Neural progenitor cell (in vitro differentiated cells): ENCODE measurements around the gene BTK. TPM values are rescaled to one million over a fixed set of nuclear protein-coding genes. Genes with fewer than 3 reads are reported as not detected.

ENCODE experiments used
- DNase-seq: peaks from one replicate; pipeline ENCODE4 v3.0.0-alpha.2; 2016; ENCODE audit warnings: low spot score
- H2AFZ ChIP-seq: fragments of 200-600 bp; sonication (generic); replicated peaks from 2 replicates; pipeline ENCODE4 v1.6.1; 2016; ENCODE audit warnings: antibody characterized with exemption
- H3F3A ChIP-seq: fragments of 200-600 bp; sonication (generic); 2 replicates; pipeline ENCODE4 v1.6.1; 2016; ENCODE audit warnings: antibody characterized with exemption, low read depth
- H3K27ac ChIP-seq: fragments of 200-600 bp; sonication (generic); 2 replicates; pipeline ENCODE4 v1.5.1; 2016; ENCODE audit warnings: mild to moderate bottlenecking
- H3K27me3 ChIP-seq: fragments of 200-600 bp; sonication (generic); 2 replicates; pipeline ENCODE4 v1.6.1; 2016; ENCODE audit warnings: mild to moderate bottlenecking, moderate library complexity
- H3K36me3 ChIP-seq: fragments of 200-600 bp; sonication (generic); 2 replicates; pipeline ENCODE4 v1.5.1; 2016
- H3K4me1 ChIP-seq: fragments of 200-600 bp; sonication (generic); 2 replicates; pipeline ENCODE4 v1.6.1; 2016; ENCODE audit warnings: mixed run types
- H3K4me2 ChIP-seq: fragments of 200-600 bp; sonication (generic); 2 replicates; pipeline ENCODE4 v1.6.1; 2016
- H3K4me3 ChIP-seq: fragments of 200-600 bp; sonication (generic); 2 replicates; pipeline ENCODE4 v1.5.1; 2016
- H3K79me2 ChIP-seq: fragments of 200-600 bp; sonication (generic); 2 replicates; pipeline ENCODE4 v1.6.1; 2016; ENCODE audit warnings: low read depth
- H3K9ac ChIP-seq: fragments of 200-600 bp; sonication (generic); 2 replicates; pipeline ENCODE4 v1.6.1; 2016
- H3K9me3 ChIP-seq: fragments of 200-600 bp; sonication (generic); 2 replicates; pipeline ENCODE4 v1.5.1; 2016; ENCODE audit warnings: low read depth
- H4K20me1 ChIP-seq: fragments of 200-600 bp; sonication (generic); 2 replicates; pipeline ENCODE4 v1.6.1; 2016; ENCODE audit warnings: low read depth
- H3K27ac Mint-ChIP-seq: 3 replicates; pipeline ENCODE4 v1.8.0; 2021; ENCODE audit warnings: mixed read lengths
- H3K27me3 Mint-ChIP-seq: 2 replicates; pipeline ENCODE4 v1.8.0; 2022; ENCODE audit warnings: low read depth, mild to moderate bottlenecking, inconsistent platforms, moderate library complexity, mixed read lengths; ENCODE audit not compliant: insufficient read depth
- H3K36me3 Mint-ChIP-seq: 3 replicates; pipeline ENCODE4 v1.8.0; 2021; ENCODE audit warnings: mixed read lengths
- H3K4me1 Mint-ChIP-seq: 3 replicates; pipeline ENCODE4 v1.8.0; 2021; ENCODE audit warnings: mixed read lengths
- H3K4me3 Mint-ChIP-seq: 3 replicates; pipeline ENCODE4 v1.8.0; 2021; ENCODE audit warnings: mild to moderate bottlenecking, moderate library complexity, mixed read lengths
- H3K9me3 Mint-ChIP-seq: 3 replicates; pipeline ENCODE4 v1.8.0; 2020; ENCODE audit warnings: mixed read lengths
- CTCF ChIP-seq: fragments of 200-600 bp; sonication (generic); IDR thresholded peaks from 2 replicates; pipeline ENCODE4 v1.5.1; 2017; ENCODE audit warnings: antibody characterized with exemption, mild to moderate bottlenecking
- EZH2 ChIP-seq: fragments of 200-600 bp; sonication (generic); IDR thresholded peaks from 2 replicates; pipeline ENCODE4 v1.6.1; 2017; ENCODE audit warnings: antibody characterized with exemption, mild to moderate bottlenecking, moderate library complexity
- EZH2phosphoT487 ChIP-seq: fragments of 200-600 bp; sonication (generic); IDR thresholded peaks from 2 replicates; pipeline ENCODE4 v1.6.1; 2017; ENCODE audit warnings: antibody characterized with exemption
- total RNA-seq: library from RNA; depleted of rRNA; stranded (reverse); fragments of >200 nt; gene quantifications from 2 replicates; pipeline ENCODE4 v1.2.3, GENCODE V29; 2015; ENCODE audit warnings: low replicate concordance

BTK gene
- total RNA-seq, 1 donor from 2014 or later: not detected

- H3K27ac Mint-ChIP-seq: no peak overlapping the region
Observed at GRCh38 chrX:101369687-101370086, 16.3 kb downstream of the BTK start.

GRCh38 chrX:101368800-101369199 is 17.2 kb downstream of the BTK start:
- H3K36me3 Mint-ChIP-seq: no peaks in the 10 kb centered on the region
- no peaks in the 10 kb centered on the region for H3K27me3 Mint-ChIP-seq
- H3K4me1 Mint-ChIP-seq: no peaks in the 10 kb centered on the region
- H4K20me1 ChIP-seq: no peaks in the 10 kb centered on the region
- H3K4me3 Mint-ChIP-seq: no peak overlapping the region
- DNase-seq: no peak
- H3F3A ChIP-seq: no peaks in the 10 kb centered on the region
- no peak overlapping the region for H3K4me2 ChIP-seq
- no peak for TF ChIP-seq EZH2
- TF ChIP-seq CTCF: no peak
- TF ChIP-seq EZH2phosphoT487: no peak
- H3K27me3 ChIP-seq: no peaks in the 10 kb centered on the region
- H3K4me1 ChIP-seq: no peaks in the 10 kb centered on the region
- H3K4me3 ChIP-seq: no peak overlapping the region
- H3K79me2 ChIP-seq: no peaks in the 10 kb centered on the region
- peaks cover 3% of the 10 kb centered on the region for H3K9me3 Mint-ChIP-seq
- no peak overlapping the region for H2AFZ ChIP-seq
- H3K27ac ChIP-seq: no peak overlapping the region
- H3K27ac Mint-ChIP-seq: no peak overlapping the region
- H3K36me3 ChIP-seq: no peaks in the 10 kb centered on the region
- H3K9ac ChIP-seq: no peak overlapping the region
- no peaks in the 10 kb centered on the region for H3K9me3 ChIP-seq

More at GRCh38 chrX:101369687-101370086, 16.3 kb downstream of the BTK start:
- no peaks in the 10 kb centered on the region for H3K36me3 ChIP-seq
- H3K4me3 ChIP-seq: no peak overlapping the region
- H3K4me2 ChIP-seq: no peak overlapping the region
- no peaks in the 10 kb centered on the region for H3K9me3 ChIP-seq
- H3K4me1 ChIP-seq: no peaks in the 10 kb centered on the region
- Mint-ChIP-seq H3K4me3 (no peak overlapping the region), H3K27me3 (no peaks in the 10 kb centered on the region), H3K4me1 (no peaks in the 10 kb centered on the region), H3K36me3 (no peaks in the 10 kb centered on the region), H3K9me3 (peaks cover 5% of the 10 kb centered on the region)
- no peak overlapping the region for H3K27ac ChIP-seq
- no peaks in the 10 kb centered on the region for H3K79me2 ChIP-seq
- no peak for DNase-seq
- no peaks in the 10 kb centered on the region for H3F3A ChIP-seq
- H4K20me1 ChIP-seq: no peaks in the 10 kb centered on the region
- TF ChIP-seq EZH2phosphoT487 (no peak), CTCF (no peak), EZH2 (no peak)
- no peak overlapping the region for H3K9ac ChIP-seq
- H3K27me3 ChIP-seq: no peaks in the 10 kb centered on the region
- H2AFZ ChIP-seq: no peak overlapping the region

- no peak overlapping the region for H3K4me2 ChIP-seq
- H2AFZ ChIP-seq: no peak overlapping the region
- Mint-ChIP-seq H3K27ac (no peak overlapping the region), H3K27me3 (no peaks in the 10 kb centered on the region), H3K36me3 (no peaks in the 10 kb centered on the region), H3K9me3 (peaks cover 3% of the 10 kb centered on the region), H3K4me1 (no peaks in the 10 kb centered on the region), H3K4me3 (no peak overlapping the region)
- no peak for TF ChIP-seq CTCF
- no peak for TF ChIP-seq EZH2phosphoT487
- no peak for TF ChIP-seq EZH2
- H3K27ac ChIP-seq: no peak overlapping the region
- no peak for DNase-seq
- H4K20me1 ChIP-seq: no peaks in the 10 kb centered on the region
- no peak overlapping the region for H3K9ac ChIP-seq
- H3K27me3 ChIP-seq: no peaks in the 10 kb centered on the region
- no peaks in the 10 kb centered on the region for H3K79me2 ChIP-seq
- no peaks in the 10 kb centered on the region for H3F3A ChIP-seq
- no peak overlapping the region for H3K4me3 ChIP-seq
- no peaks in the 10 kb centered on the region for H3K36me3 ChIP-seq
- no peaks in the 10 kb centered on the region for H3K4me1 ChIP-seq
- H3K9me3 ChIP-seq: no peaks in the 10 kb centered on the region
Observed at GRCh38 chrX:101365301-101365795, 20.6 kb downstream of the BTK start.
